Measurements from ENCODE around the gene NAPSA.

Gene NAPSA

GRCh38 chr19:50313812-50314536 is 51.5 kb downstream of the NAPSA start:
- DNase-seq, result no peak

GRCh38 chr19:50312967-50313811 is 52.2 kb downstream of the NAPSA start:
- no peak for DNase-seq

GRCh38 chr19:50311723-50312635 is 53.5 kb downstream of the NAPSA start:
- DNase-seq, result no peak

- no peak for DNase-seq
These were observed 54.5 kb downstream of the NAPSA start for GRCh38 chr19:50310759-50311465.

GRCh38 chr19:50309396-50310125 is 55.9 kb downstream of the NAPSA start:
- no peak for DNase-seq

GRCh38 chr19:50308991-50309390 is 56.4 kb downstream of the NAPSA start:
- no peak for DNase-seq
